ENCODE data around the gene ANKRD39. TPM values are rescaled to one million over a fixed set of nuclear protein-coding genes. Genes with fewer than 3 reads are reported as not detected.

ANKRD39 gene
- total RNA-seq, 2 experiments from 2014 or later = 22.6 TPM

GRCh38 chr2:96882906-96883305 is 25.1 kb upstream of the ANKRD39 start:
- H3K36me3 Mint-ChIP-seq (ENCODE audit: low read depth) = no peaks in the 10 kb centered on the region
- H3K4me3 Mint-ChIP-seq = no peak overlapping the region
- no peaks in the 10 kb centered on the region for H3K9me3 Mint-ChIP-seq
- no peak overlapping the region for H3K27ac Mint-ChIP-seq
- ATAC-seq (no peak), DNase-seq (no peak)
- no peaks in the 10 kb centered on the region for H3K27me3 Mint-ChIP-seq
- intact Hi-C loops (cut with micrococcal nuclease) = no loop called here
- POLR2A ChIA-PET = no interaction called here
- no peaks in the 10 kb centered on the region for H3K4me1 Mint-ChIP-seq (ENCODE audit: low read depth)
- TF ChIP-seq CTCF (IDR thresholded peaks at IDR 0.05) = no peak
- CTCF ChIA-PET = interaction anchor here (2.6 to 3.0 kb wide), 2 partner anchors 25 to 69 kb away, joined by 10 to 11 read pairs; partner anchors contain the start of gene ANKRD39

GRCh38 chr2:96882230-96882629 is 24.4 kb upstream of the ANKRD39 start:
- DNase-seq (no peak), ATAC-seq (no peak)
- Mint-ChIP-seq H3K9me3 (no peaks in the 10 kb centered on the region), H3K27ac (no peak overlapping the region), H3K4me1 (ENCODE audit: low read depth) (no peaks in the 10 kb centered on the region), H3K27me3 (no peaks in the 10 kb centered on the region), H3K36me3 (ENCODE audit: low read depth) (no peaks in the 10 kb centered on the region), H3K4me3 (no peak overlapping the region)
- ChIA-PET CTCF (interaction anchor here (2.6 to 3.0 kb wide), 2 partner anchors 24 to 69 kb away, joined by 10 to 11 read pairs; partner anchors contain the start of gene ANKRD39), POLR2A (no interaction called here)
- no peak for TF ChIP-seq CTCF (IDR thresholded peaks at IDR 0.05)
- intact Hi-C loops (cut with micrococcal nuclease) = no loop called here

DNA sequence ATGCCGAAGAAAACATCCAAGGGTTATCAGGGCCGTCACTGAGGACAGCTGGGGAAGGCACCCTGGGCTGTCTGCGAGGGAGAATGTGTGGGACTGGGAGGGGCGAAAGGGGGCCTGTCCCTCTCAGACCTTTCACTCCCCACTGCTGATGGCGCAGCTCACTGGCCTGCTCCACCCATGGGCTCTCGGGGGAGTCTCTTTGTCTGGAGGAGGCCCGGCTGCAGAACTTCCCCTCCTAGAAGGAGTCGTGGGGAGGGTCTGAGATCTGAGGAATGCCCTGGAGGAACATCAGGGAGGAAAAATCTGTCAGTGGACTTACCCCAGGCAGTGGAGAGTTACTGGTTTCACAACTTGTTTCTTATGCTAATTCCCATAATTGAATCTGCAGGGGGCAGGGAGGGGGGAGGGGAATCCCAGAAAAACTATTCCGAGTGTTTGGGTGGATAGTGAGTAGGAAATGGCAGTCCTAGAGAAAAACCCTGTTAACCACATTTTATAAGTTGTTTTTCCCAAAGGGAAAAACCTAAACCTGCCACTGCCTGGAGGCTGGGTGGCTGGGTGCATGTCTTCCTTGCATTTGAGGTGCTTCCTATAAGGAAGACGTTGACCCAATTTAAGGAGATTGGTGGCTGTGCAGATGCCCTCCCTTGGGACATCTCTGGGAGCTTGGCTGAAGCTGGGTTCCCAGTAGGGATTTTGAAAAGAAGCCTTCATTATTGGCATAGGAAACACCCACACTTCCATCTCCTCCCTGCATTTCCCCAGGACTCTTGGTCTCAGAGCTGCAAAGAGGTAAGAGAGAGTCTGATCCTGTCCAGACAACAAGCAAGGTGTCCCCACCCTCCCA is 23.8 kb upstream of the ANKRD39 start:
- Mint-ChIP-seq H3K36me3 (ENCODE audit: low read depth) (no peaks in the 10 kb centered on the region), H3K4me3 (no peak overlapping the region), H3K27ac (no peak overlapping the region), H3K4me1 (ENCODE audit: low read depth) (no peaks in the 10 kb centered on the region), H3K9me3 (no peaks in the 10 kb centered on the region), H3K27me3 (no peaks in the 10 kb centered on the region)
- no peak for TF ChIP-seq CTCF (IDR thresholded peaks at IDR 0.05)
- DNase-seq = no peak
- intact Hi-C loops (cut with micrococcal nuclease) = no loop called here
- CTCF ChIA-PET = interaction anchor here (3.0 kb wide), 1 partner anchor 23 kb away, joined by 10 read pairs; the partner anchor contains the start of gene ANKRD39
- ATAC-seq = no peak
- POLR2A ChIA-PET = no interaction called here

DNA sequence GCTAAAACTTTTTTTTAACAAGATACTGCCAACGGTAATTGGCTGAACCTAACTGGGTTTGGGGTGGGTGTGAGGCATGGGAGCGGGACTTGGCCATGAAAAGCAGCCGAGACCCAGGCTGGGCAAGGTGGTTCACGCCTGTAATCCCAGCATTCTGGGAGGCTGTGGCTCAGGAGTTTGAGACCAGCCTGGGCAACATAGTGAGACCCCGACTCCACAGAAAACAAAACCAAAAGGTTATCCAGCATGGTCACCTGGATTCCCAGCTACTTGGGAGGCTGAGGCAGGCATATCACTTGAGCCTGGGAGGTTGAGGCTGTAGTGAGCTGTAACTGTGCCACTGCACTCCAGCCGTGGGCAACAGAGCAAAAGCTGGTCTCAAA is 23.1 kb upstream of the ANKRD39 start:
- no peaks in the 10 kb centered on the region for H3K9me3 Mint-ChIP-seq
- ChIA-PET POLR2A (no interaction called here), CTCF (interaction anchor here (1.2 kb wide), 1 partner anchor 70 kb away, joined by 3 read pairs; no protein-coding TSS in a partner anchor)
- ATAC-seq (no peak), DNase-seq (no peak)
- H3K4me3 Mint-ChIP-seq = no peak overlapping the region
- H3K4me1 Mint-ChIP-seq (ENCODE audit: low read depth) = peaks cover 4% of the 10 kb centered on the region
- no peaks in the 10 kb centered on the region for H3K27me3 Mint-ChIP-seq
- TF ChIP-seq CTCF (IDR thresholded peaks at IDR 0.05) = no peak
- intact Hi-C loops (cut with micrococcal nuclease) = no loop called here
- no peaks in the 10 kb centered on the region for H3K36me3 Mint-ChIP-seq (ENCODE audit: low read depth)
- no peak overlapping the region for H3K27ac Mint-ChIP-seq

- intact Hi-C loops (cut with micrococcal nuclease) = no loop called here
- CTCF ChIA-PET = interaction anchor here (1.2 kb wide), 2 partner anchors 22 to 71 kb away, joined by 3 read pairs; partner anchors contain the start of gene ANKRD39
- POLR2A ChIA-PET = interaction anchor here (1.3 kb wide), 1 partner anchor 44 kb away, joined by 3 read pairs; no protein-coding TSS in a partner anchor
Observed at GRCh38 chr2:96879545-96880040, 21.8 kb upstream of the ANKRD39 start.

More at GRCh38 chr2:96879545-96880040, 21.8 kb upstream of the ANKRD39 start:
- DNase-seq (no peak), ATAC-seq (no peak)
- no peaks in the 10 kb centered on the region for H3K36me3 Mint-ChIP-seq (ENCODE audit: low read depth)
- H3K4me1 Mint-ChIP-seq (ENCODE audit: low read depth) = peaks cover 14% of the 10 kb centered on the region
- no peak for TF ChIP-seq CTCF (IDR thresholded peaks at IDR 0.05)
- no peaks in the 10 kb centered on the region for H3K9me3 Mint-ChIP-seq
- H3K27ac Mint-ChIP-seq = no peak overlapping the region
- no peak overlapping the region for H3K4me3 Mint-ChIP-seq
- no peaks in the 10 kb centered on the region for H3K27me3 Mint-ChIP-seq
